ENCODE results near the gene ARHGEF39. TPM values are rescaled to one million over a fixed set of nuclear protein-coding genes. Genes with fewer than 3 reads are reported as not detected.

Gene ARHGEF39
- polyA plus RNA-seq, 2 of the 4 experiments (the other 2 are of a cell fraction): 17.6 to 19.5 TPM

- no peak for TF ChIP-seq CTCF (IDR thresholded peaks at IDR 0.05)
- no peak for TF ChIP-seq RCOR1 (IDR thresholded peaks at IDR 0.05; ENCODE audit: low read depth, low read length)
These were observed 2.6 kb downstream of the ARHGEF39 start (continued) for GRCh38 chr9:35662437-35662836.

GRCh38 chr9:35661756-35662350 lies 3.1 kb downstream of the ARHGEF39 start:
- WGBS (ENCODE audit: missing lambda C conversion rate): 75% methylated on average over 3 of the region's 3 CpGs
- FAIRE-seq: no peak
- CTCF ChIA-PET: interaction anchor here (0.6 to 21.5 kb wide), 18 partner anchors 13 to 361 kb away, joined by 3 to 498 read pairs (median 6); partner anchors contain the start of genes CA9, CREB3, GBA2 and RGP1
- POLR2A ChIA-PET: interaction anchor here (0.7 to 2.2 kb wide), 5 partner anchors 19 to 152 kb away, joined by 3 to 20 read pairs (median 4); partner anchors contain the start of genes CREB3, HINT2, TLN1 and TPM2
- Histone ChIP-seq H3K27ac (0 out of 6 replicates have a peak overlapping the region, but pooled peaks of 1 of the 2 experiments have one; percentile 9), H3K4me2 (no peak overlapping the region), H3K4me1 (peaks cover 46% of the 10 kb centered on the region), H3K4me3 (no peak overlapping the region), H3K9me3 (no peaks in the 10 kb centered on the region)
- ATAC-seq: no peak
- TF ChIP-seq BCL3 (IDR thresholded peaks at IDR 0.05) (no peak), JUN (IDR thresholded peaks at IDR 0.05) (0 out of 5 replicates have a peak, but pooled peaks of 1 of the 2 experiments have one; percentile 13)
- no peak for DNase-seq (ENCODE audit: low read depth in 1 of 2, low spot score in 1 of 2)

- DNase-seq (ENCODE audit: low read depth in 1 of 2, low spot score in 1 of 2): peak in 1 of 2 experiments; percentile 68
- Histone ChIP-seq H3K9me3 (no peaks in the 10 kb centered on the region), H3K4me3 (no peak overlapping the region), H3K27ac (no peak overlapping the region; a peak in 1 of 6 replicates), H3K4me2 (no peak overlapping the region), H3K4me1 (peaks cover 42% of the 10 kb centered on the region)
- WGBS (ENCODE audit: missing lambda C conversion rate): 58% methylated on average over 9 of the region's 9 CpGs
- ChIA-PET CTCF (interaction anchor here (0.5 to 21.5 kb wide), 23 partner anchors 14 to 362 kb away, joined by 3 to 498 read pairs (median 6); partner anchors contain the start of genes CA9, CREB3, GBA2 and RGP1), POLR2A (interaction anchor here (0.7 to 2.2 kb wide), 6 partner anchors 20 to 153 kb away, joined by 3 to 20 read pairs (median 4); partner anchors contain the start of genes CREB3, HINT2, TLN1 and TPM2)
- TF ChIP-seq HES2 (IDR thresholded peaks at IDR 0.05) (no peak), PHF8 (IDR thresholded peaks at IDR 0.05; ENCODE audit: borderline replicate concordance, low read depth) (no peak), EHF (CRISPR knock-in tag; IDR thresholded peaks at IDR 0.05) (no peak), RAD21 (conservative IDR thresholded peaks at IDR 0.05 in 1 of 2, IDR thresholded peaks at IDR 0.05 in 1 of 2) (peak; percentile 63 to 66), CTCF (IDR thresholded peaks at IDR 0.05) (peak; percentile 57), MYC (IDR thresholded peaks at IDR 0.05; ENCODE audit: borderline replicate concordance, low read length) (no peak), JUN (IDR thresholded peaks at IDR 0.05) (no peak), FOSL2 (IDR thresholded peaks at IDR 0.05) (no peak), FOSL2 (CRISPR knock-in tag; IDR thresholded peaks at IDR 0.05) (no peak), SMC3 (IDR thresholded peaks at IDR 0.05) (peak; percentile 50; the same call in 2 of the 3 replicates), JUNB (IDR thresholded peaks at IDR 0.05) (no peak), PBX3 (IDR thresholded peaks at IDR 0.05) (no peak), RFX5 (IDR thresholded peaks at IDR 0.05) (no peak), RNF2 (IDR thresholded peaks at IDR 0.05; ENCODE audit: borderline replicate concordance, low read depth) (no peak), ATOH8 (CRISPR knock-in tag; IDR thresholded peaks at IDR 0.05; ENCODE audit: low read depth) (no peak)
- no peak for ATAC-seq
- no peak for FAIRE-seq
These were observed 4.0 kb downstream of the ARHGEF39 start for GRCh38 chr9:35660966-35661415.

All from A549 (cell line).